NCI-H748 (cell line): ENCODE data around the gene C19orf47.
"Not testable (repeated sequence)": the region's sequence is repeated elsewhere in the genome, so short reads cannot be mapped to it uniquely, and the experiment has no call there.

Experiments used
- DNase-seq: peaks from one replicate; lab custom pipeline; 2025; ENCODE audit not compliant: unreplicated experiment; lab: John Stamatoyannopoulos, UW

C19orf47 gene

GRCh38 chr19:40355975-40356680, 7.9 kb upstream of the C19orf47 start:
- no peak for DNase-seq

DNA sequence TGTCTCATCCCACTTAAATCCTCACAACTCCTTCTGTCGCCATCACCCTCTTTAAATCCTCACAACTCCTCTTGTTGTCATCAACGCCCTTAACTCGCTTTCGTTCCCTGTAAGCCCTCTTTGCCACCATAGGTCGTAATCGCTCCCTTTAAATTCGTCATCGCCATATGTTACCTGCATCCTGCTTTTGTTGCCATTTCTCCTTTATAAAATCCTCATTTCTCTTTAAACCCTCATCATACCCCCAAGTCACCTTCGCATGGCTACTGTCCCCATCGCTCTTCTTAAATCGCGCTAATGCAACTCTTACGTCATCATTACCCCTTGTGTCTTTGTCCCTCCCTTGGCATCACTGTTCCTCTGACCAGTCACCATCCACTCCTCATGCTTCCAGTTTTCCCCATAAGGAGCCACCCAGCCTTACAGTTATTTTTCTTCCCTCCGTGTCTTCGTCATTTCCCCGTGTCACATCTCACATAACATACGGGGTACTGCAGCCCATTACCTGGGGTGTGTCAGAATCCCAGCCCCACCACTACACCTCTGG, 837 bp upstream of the C19orf47 start:
- DNase-seq: peak; percentile 75

DNA sequence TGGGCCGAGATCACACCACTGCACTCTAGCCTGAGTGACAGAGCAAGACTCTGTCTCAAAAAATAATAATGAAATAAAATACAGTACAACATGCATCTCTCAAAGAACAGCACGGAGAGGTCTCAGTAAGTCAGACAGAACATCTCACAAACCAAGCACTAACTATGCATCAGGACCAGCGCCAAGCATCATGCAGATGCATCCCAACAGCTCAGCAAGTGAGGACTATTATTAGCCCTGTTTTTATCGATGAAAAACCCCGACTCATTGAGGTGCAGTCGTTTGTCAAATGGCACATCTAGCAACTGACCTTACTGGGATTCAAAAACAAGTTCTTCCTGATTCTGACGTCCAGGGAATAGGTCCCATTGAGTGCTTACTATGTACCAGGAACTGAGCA, 3.8 kb downstream of the C19orf47 start:
- DNase-seq: no peak

- DNase-seq: no peak
Measured at GRCh38 chr19:40342644-40343311, 5.4 kb downstream of the C19orf47 start.

DNA sequence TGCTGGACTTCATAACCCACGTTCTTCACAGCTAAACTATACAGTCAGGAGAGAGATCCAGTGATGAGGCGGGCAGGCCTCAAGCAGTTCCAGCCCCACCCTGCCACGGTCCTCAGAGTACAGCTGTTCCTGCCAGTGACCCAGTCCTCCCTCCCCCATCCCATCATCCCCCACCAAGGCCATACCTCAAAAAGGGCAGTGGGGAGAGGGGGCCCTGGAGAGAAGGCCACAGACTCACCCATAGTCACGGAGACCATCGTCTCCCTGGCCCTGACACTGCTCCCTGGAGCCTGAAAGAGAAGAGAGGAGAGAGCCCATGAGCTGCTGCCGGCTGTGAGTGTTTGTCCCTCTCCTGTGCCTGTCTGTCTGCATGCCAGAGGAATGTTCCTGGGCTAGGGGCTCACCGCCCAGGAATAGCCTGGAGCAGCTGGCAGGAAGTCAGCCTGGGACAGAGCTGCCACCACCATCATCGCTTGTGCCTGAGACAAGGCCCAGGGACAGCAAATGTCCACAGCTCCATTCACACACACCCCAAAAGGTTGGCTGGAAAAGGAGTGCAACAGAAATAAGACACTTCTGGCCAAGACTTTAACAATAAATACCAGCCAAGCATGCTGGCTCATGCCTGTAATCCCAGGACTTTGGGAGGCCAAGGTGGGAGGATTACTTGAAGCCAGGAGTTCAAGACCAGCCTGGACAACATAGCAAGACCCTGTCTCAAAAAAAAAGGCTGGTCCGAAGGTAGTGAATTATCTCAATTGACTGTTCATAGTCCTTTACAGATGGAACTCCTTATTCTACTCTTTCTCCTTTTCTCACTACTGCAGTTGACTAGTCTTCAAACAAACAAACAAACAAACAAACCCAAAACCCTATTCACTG, 6.4 kb downstream of the C19orf47 start:
- DNase-seq: no peak

DNA sequence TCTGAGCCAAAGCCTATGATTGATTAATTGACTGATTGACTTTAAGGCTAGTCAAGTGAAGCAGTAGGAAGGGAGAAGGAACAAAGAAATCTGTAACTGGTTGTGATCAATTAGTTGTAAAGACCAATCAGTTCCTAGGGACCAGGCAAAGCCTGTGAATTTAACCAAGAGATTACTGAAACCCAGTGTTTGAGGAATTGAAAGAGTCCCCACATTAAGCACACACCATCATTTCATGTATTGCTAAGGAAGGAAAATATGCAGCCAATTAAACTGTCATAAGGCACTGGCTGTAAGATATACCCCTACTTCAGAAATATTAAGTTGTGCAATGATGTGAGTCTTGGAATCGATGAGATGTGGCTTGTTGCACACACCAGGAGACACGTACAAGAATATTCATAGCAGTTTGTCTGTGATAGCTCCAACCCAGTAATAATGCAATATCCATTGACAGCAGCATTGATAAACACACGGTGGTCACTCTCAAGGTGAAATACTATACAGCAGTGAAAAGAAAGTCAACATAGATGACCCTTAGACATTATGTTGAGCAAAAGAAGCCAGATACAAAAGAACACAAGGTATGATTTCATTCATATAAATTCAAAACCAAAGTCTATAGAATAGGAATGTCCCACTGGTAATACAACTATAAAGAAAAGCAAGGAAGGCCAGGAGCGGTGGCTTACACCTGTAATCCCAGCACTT, 9.0 kb downstream of the C19orf47 start:
- DNase-seq: no peak

DNA sequence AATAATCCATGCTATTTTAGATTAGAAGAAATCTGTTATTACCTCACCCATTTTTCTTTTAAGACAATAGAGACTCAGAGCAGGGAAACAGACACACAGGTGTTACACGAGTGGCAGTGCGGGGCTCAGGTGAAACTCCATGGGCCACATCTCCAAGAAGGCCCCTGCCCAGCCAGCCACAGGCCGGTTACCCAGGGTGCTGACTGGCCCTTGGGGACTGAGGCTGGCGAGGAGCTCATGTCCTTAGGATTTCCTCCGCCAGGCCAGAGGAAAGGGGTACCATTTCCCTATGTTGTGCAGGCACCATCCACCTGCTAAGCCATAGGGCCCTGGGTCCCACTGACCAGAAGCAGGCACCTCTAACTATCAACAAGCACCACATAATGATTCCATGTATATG, 10.6 kb downstream of the C19orf47 start:
- no peak for DNase-seq

GRCh38 chr19:40337107-40337506, 11.1 kb downstream of the C19orf47 start:
- no peak for DNase-seq

- no peak for DNase-seq
Measured at GRCh38 chr19:40336601-40336900, 11.6 kb downstream of the C19orf47 start.

- no peak for DNase-seq
Measured at GRCh38 chr19:40335855-40336600, 12.2 kb downstream of the C19orf47 start.

DNA sequence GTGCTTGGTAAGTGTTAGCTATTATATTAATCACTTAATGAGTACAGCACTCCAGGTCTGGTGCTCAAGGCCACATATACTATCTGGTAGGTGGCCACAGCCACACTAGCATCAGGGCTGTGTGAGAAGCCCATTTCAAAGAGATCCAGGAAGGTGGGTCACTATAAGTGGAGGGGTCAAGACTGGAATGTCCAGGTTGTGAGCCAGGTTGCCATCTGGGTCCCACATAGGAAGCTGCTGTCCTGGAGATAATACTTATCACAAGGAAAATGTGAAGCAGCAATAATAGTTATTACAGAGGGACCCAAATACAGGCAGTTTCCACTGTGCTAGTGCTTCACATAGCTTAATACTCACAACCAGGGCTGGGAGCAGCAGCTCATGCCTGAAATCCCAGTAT, 13.1 kb downstream of the C19orf47 start:
- no peak for DNase-seq

DNA sequence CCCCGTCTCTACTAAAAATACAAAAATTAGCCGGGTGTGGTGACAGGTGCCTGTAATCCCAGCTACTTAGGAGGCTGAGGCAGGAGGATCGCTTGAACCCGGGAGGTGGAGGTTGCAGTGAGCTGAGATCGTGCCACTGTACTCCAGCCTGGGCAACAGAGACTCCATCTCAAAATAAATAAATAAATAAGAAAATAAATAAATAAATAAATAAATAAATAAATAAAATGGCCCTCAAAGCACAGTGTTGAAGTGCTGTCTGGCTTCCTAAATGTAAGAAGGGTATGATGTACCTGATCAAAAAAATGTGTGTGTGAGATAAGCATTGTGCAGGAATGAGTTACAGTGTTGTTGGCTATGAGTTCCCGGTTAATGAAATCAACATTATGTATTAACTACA, 15.1 kb downstream of the C19orf47 start:
- not testable (repeated sequence) for DNase-seq

DNA sequence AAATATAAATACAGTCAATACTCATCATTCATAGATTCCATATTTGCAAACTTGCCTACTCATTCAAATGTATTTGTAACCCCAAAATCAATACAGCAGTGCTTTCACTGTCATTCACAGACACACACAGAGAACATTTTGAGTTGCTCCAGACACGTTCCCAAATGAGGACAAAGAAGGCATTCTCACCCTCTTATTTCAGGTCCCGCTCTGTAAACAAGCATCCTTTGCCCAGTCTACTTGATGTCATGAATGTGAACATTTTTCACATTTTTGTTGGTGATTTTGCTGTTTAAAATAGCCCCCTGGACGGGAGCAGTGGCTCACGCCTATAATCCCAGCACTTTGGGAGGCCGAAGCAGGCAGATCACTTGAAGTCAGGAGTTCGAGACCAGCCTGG, 15.5 kb downstream of the C19orf47 start:
- no peak for DNase-seq

GRCh38 chr19:40331052-40331451, 17.1 kb downstream of the C19orf47 start:
- DNase-seq: no peak

DNA sequence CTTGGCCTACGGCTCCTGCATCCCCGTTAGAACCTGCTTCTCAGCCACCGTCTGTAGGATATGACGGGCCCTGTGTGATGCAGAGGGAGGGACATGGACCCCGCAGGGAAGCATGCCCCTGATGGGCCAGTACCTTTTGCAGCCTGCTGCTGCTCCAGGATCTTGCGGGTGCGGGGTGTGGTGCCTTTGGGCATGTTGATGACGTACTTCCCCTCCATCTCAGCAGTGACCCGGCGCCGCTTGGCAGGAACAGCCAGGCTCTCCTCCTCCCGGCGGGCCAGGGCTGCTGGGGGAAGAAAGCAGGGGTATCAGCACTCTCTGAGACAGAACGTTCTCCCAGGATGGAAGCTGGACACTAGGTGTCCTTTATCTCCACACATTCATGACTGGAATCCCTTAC, 22.0 kb downstream of the C19orf47 start:
- no peak for DNase-seq

DNA sequence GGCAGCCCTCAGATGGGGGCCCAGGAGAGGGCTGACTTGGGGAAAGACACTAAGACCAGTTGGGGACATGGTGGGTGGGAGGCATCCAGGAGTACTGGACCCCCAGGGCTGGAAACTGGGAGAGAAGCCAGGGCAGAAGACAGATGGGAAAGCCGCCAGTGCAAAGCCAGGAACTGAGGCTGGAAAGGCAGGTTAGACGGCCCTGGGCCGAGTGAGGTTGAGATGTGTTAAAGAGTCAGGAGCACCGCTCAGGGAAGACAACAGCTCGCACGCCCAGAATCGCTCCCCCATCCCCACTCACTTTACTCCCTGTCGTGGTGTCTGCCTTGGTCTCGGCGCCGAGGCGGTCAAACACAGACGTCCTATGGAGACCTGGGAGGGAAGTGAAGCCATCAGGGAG, 24.5 kb downstream of the C19orf47 start:
- DNase-seq: no peak

GRCh38 chr19:40322951-40323615, 25.1 kb downstream of the C19orf47 start:
- no peak for DNase-seq

GRCh38 chr19:40322271-40322610, 26.0 kb downstream of the C19orf47 start:
- no peak for DNase-seq

DNA sequence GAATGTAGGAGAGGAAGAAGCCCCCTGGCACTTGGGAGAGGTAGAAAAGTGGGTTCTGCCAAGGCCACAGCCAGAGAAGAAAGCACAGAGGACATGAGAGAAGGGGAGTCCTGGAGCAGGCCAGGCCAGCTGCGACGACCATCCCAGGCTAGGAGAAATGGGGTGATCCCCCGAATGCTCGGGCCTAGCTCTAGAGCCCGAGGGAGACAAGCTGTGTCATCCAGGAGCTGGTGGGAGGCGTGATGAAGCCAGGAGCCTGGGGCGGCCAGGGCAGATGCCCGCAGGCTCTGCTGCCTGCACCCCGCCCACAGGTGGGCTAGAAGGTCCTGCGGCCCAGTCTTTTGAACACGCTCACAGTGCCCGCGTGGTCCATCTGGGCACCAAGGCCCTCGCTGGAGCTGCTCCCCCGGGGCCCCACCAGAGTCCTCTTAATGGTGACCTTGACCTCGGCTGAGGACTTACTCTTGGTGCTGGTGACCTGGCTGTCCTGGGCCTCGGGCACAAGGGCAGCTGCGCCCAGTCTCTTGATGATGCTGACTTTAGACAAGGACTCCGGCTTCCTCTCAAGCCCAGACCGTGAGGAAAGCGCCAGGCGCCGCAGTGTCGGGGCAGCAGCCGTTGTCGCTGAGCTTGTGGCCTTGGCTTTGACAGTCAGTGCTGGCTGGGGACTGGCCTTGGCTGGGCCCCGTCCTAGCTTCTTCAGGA, 26.5 kb downstream of the C19orf47 start:
- DNase-seq: no peak
